Skin of body (tissue), 2 donors: ENCODE results near the gene SKAP1. TPM values are rescaled to one million over a fixed set of nuclear protein-coding genes. Genes with fewer than 3 reads are reported as not detected.
"Not testable (repeated sequence)": the region's sequence is repeated elsewhere in the genome, so short reads cannot be mapped to it uniquely, and the experiment has no call there.

ENCODE experiments used
- DNase-seq: peaks from one replicate; lab custom pipeline; 2025; lab: John Stamatoyannopoulos, UW
- total RNA-seq: library from RNA; depleted of rRNA; stranded (reverse); fragments of >200 nt; gene quantifications from one replicate; pipeline ENCODE4 v1.2.3, GENCODE V29; 2014

SKAP1 gene
- total RNA-seq, 1 donor from 2014 or later: 0.89 TPM

DNA sequence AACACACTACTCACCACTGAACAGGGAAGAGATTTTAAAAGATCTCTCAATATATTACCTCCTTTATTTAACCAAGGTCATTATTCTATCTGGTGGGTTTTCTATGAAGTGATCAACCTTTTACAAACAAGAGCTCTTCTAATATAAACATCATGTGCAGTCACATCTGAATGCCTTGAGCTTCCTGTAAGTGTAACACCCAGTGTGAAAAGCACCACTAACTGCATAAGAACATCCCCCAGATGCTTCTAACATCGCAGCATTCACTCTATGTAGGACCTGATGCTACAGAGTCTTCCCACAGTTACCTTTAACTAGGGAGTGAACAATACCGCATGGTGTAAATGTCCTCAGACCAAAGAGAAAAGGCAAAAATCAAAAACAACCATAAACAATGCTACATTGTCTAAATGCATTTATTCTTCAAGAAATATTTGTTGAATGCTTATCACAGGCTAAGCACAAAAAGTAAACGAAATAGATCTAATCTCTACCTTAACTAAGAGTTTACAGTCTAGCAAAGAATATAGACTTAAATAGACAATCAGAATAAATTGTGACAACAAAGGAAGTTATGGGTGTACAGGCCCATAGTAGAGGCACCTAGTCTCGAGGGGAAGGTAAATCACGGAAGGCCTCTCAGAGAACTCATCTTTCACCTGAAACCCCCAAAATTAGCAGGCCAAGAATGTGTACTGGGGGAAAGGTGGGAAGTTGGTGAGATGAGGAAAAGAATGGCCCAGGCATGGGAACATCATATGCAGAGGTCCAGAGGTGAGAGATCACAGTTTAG, 16.2 kb downstream of the SKAP1 start:
- DNase-seq: no peak

- no peak for DNase-seq
Observed at GRCh38 chr17:48412841-48413240, 17.2 kb downstream of the SKAP1 start.

GRCh38 chr17:48410821-48411220, 19.2 kb downstream of the SKAP1 start:
- DNase-seq: not testable (repeated sequence)

GRCh38 chr17:48409607-48410006, 20.4 kb downstream of the SKAP1 start:
- DNase-seq: no peak

DNA sequence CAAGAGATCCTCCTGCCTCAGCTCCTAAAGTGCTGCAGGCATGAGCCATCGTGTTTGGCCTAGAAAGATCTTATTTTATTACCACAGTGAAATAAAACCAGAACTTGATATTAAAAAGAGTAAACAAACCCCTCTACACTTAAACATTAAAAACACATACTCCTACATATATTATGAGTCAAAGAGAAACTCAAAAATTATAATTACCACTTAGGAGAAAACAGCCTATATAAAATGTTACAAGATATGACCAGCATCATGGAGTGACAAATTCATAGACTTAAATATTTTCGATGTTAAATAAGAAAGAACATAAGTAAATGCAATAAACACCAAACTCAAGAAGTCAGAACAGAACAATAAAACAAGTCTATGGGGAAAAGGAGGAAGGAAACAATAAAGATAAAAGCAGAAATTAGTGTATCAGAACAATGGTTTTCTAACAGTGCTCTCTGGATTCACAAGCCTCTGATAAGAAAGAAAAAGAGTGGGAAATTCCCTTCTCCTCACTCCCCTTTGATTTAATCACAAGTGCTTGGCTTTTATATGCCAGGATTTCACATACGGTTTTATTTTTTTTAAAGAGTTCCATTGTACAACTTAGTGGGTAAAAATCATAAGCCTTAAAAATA, 23.0 kb downstream of the SKAP1 start:
- DNase-seq: no peak

- DNase-seq: no peak
Observed at GRCh38 chr17:48394821-48395220, 35.2 kb downstream of the SKAP1 start.

DNA sequence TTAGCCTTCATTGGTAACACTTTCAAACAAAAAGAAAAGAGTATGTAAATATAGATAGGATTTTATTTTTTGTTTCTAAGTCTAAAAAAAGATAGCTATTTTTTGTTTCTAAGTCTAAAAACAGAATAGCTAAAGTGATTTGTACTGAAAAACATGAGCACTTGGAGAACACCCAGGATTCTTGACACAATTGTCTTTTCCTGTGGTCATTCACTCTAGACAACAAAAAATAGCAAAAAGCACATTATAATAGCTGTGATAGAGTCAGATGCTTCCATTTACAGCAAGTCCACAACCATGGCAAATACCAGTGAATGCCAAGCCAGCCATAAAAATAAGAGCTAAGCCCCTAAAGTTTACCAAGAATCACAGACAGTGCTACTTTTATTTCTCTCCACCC, 36.7 kb downstream of the SKAP1 start:
- no peak for DNase-seq

- no peak for DNase-seq
Observed at GRCh38 chr17:48392857-48393256, 37.2 kb downstream of the SKAP1 start.

GRCh38 chr17:48391444-48391843, 38.6 kb downstream of the SKAP1 start:
- no peak for DNase-seq

DNA sequence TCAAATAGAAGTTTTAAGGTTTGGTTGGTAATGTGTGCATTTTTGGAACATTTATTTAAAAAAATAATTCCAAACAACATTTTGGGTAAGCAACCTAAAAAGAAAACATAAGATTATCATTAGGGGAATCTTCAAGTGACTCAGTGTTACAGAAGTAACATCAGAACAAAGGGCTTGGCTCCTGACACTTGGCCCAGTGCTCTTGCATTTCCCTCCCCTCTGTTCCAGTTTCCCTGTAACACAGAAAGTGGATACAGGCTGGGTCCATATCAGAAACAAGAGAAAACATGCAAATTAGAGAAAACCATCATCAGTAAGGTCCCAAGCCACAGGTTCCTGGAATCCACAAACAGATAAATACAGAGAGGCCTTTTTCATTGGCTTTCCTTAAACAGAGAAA, 40.1 kb downstream of the SKAP1 start:
- no peak for DNase-seq

- no peak for DNase-seq
Observed at GRCh38 chr17:48388955-48389743, 40.9 kb downstream of the SKAP1 start.

GRCh38 chr17:48386826-48387225, 43.2 kb downstream of the SKAP1 start:
- no peak for DNase-seq

DNA sequence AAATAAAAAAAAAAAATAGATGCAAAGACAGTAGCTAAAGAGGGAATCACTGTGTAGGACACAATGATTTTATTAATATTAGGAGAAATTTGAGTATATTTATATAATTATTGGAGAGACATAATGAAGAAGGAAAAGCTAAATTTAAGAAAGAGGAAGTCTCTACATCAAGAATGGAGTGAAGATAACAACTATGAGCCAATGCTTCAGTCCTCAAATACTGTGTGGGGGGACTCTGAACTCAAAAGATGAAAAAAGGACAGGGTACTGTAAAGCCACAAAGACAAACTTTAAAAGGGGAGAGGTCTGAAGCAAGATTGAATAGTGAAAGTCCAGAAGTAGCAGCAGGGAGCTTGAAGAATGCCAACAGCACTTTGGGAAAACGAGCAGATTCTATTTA, 44.7 kb downstream of the SKAP1 start:
- no peak for DNase-seq

GRCh38 chr17:48384164-48384563, 45.9 kb downstream of the SKAP1 start:
- no peak for DNase-seq

- no peak for DNase-seq
Observed at GRCh38 chr17:48382989-48383388, 47.0 kb downstream of the SKAP1 start.

DNA sequence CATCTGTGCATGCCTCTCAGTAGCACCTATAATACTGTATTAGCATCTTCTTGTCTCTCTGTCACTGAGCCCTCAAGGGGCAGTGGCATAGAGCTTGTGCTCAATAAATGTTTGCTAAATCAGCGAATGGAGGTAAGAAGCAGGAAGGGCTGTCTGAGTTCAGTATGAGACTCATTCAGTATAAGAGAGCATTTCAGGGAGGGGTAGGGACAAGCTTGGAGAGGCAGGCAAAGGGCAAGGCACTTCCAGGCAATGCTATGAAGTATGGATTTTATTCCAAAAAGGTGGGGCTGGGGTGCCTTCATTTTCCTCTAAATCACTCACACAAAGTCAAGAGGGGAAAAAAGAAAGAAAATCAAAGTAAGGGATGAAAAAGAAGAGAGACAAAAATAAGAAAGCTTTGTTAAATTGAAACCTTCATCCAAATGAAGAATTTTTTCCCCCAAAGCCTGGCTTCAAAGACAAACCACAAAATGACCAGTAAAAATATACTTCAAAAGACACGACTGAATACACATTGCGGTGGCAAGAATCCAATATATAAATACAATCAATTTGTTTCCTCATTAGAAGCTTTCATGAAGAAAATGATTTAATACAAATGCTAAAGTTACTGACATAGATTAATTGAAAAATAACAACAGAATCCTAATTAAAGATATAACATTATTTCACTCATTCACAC, 51.2 kb downstream of the SKAP1 start:
- DNase-seq: no peak

- no peak for DNase-seq
Observed at GRCh38 chr17:48378238-48378637, 51.8 kb downstream of the SKAP1 start.

GRCh38 chr17:48376682-48377325, 53.2 kb downstream of the SKAP1 start:
- no peak for DNase-seq

DNA sequence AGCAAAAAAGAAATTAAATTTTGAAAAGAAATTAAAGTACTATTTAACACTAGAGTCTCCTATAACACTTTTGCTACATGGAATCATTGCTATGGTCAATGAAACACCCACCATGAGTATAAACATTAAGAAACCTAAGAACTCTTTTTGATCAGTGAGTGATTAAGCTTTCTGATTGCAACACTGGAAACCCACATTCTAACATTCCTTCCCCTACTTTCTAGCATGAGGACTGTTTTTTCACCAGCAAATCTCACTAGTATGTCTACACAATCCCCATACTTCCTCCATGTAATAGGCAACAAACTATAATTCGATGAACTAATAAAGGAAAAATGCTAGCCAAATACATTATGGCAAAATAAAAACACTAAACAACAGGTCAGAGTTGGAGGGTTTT, 54.7 kb downstream of the SKAP1 start:
- no peak for DNase-seq

- DNase-seq: no peak
Observed at GRCh38 chr17:48374650-48375230, 55.3 kb downstream of the SKAP1 start.

DNA sequence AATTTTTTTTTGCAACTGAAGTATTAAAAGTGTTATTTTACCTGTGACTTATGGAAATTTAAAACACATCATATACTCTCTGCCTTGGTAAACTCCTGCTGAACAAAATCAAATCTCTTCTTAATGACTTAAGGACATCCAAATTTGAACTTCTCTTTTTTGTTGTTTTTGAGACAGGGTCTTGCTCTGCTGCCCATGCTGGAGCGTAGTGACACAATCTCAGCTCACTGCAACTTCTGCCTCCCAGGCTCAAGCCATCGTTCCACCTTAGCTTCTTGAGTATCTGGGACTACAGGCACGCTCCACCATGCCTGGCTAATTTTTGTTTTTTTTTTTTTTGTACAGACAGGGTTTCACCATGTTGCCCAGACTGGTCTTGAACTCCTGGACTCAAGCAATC, 56.1 kb downstream of the SKAP1 start:
- no peak for DNase-seq
